AG09319 (cell line): Measurements from ENCODE around the gene GRM1.

Experiments
- DNase-seq: peaks from one replicate; pipeline ENCODE4 v3.0.0-alpha.2; 2010; ENCODE audit warnings: low read depth; ENCODE audit errors: extremely low read depth
- CTCF ChIP-seq: IDR thresholded peaks from 2 replicates; pipeline ENCODE4 v1.5.1; 2011; ENCODE audit warnings: low read depth, mild to moderate bottlenecking, inconsistent platforms, low read length, moderate library complexity

Gene GRM1

GRCh38 chr6:146153040-146153758, 124.3 kb downstream of the GRM1 start:
- no peak for DNase-seq
- no peak for TF ChIP-seq CTCF

GRCh38 chr6:146154197-146154596, 125.3 kb downstream of the GRM1 start:
- no peak for DNase-seq
- no peak for TF ChIP-seq CTCF

- no peak for DNase-seq
- no peak for TF ChIP-seq CTCF
Measured at GRCh38 chr6:146161664-146162063, 132.8 kb downstream of the GRM1 start.

- no peak for DNase-seq
- no peak for TF ChIP-seq CTCF
Measured at GRCh38 chr6:146169872-146170271, 141.0 kb downstream of the GRM1 start.

GRCh38 chr6:146177785-146178184, 148.9 kb downstream of the GRM1 start:
- no peak for DNase-seq
- TF ChIP-seq CTCF, result no peak

- TF ChIP-seq CTCF, result no peak
- no peak for DNase-seq
Measured at GRCh38 chr6:146183831-146184230, 155.0 kb downstream of the GRM1 start.

GRCh38 chr6:146184701-146185100, 155.8 kb downstream of the GRM1 start:
- DNase-seq, result no peak
- no peak for TF ChIP-seq CTCF
